Liver (tissue), 9 donors: ENCODE data around the gene SMIM11. TPM values are rescaled to one million over a fixed set of nuclear protein-coding genes. Genes with fewer than 3 reads are reported as not detected.

Source experiments
- DNase-seq: peaks from one replicate; pipeline ENCODE4 v3.0.0-alpha.2; 2017; ENCODE audit warnings: low spot score
- H3K27ac ChIP-seq, 2 donors: one replicate each; pipeline ENCODE4 v1.7.0; 2013; ENCODE audit warnings: inconsistent platforms in 2 of 2, low read length in 2 of 2, control low read depth in 1 of 2, low read depth in 1 of 2, mild to moderate bottlenecking in 1 of 2
- H3K27me3 ChIP-seq, 4 donors: one replicate each; pipeline versions ENCODE4 v1.6.1 to v1.7.0; 2013; ENCODE audit warnings: low read length in 3 of 4, inconsistent platforms in 1 of 4, mild to moderate bottlenecking in 1 of 4, moderate library complexity in 1 of 4; ENCODE audit not compliant: control insufficient read depth in 4 of 4, insufficient read depth in 4 of 4
- H3K36me3 ChIP-seq, 4 donors: one replicate each; pipeline versions ENCODE4 v1.6.1 to v1.7.0; 2013; ENCODE audit warnings: low read length in 3 of 4, mild to moderate bottlenecking in 3 of 4, low read depth in 1 of 4, moderate library complexity in 1 of 4; ENCODE audit not compliant: control insufficient read depth in 4 of 4, insufficient read depth in 3 of 4
- H3K4me1 ChIP-seq, 4 donors: one replicate each; pipeline versions ENCODE4 v1.6.1 to v1.7.0; 2013; ENCODE audit warnings: low read length in 3 of 4, mild to moderate bottlenecking in 3 of 4, moderate library complexity in 1 of 4; ENCODE audit not compliant: control insufficient read depth in 4 of 4, insufficient read depth in 4 of 4
- H3K4me3 ChIP-seq, 3 donors: one replicate each; pipeline versions ENCODE4 v1.6.1 to v1.7.0; 2013; ENCODE audit warnings: low read length in 3 of 3, control low read depth in 1 of 3, low read depth in 1 of 3, mild to moderate bottlenecking in 1 of 3
- H3K9ac ChIP-seq, 2 donors: one replicate each; pipeline ENCODE4 v1.7.0; 2013; ENCODE audit warnings: low read length in 2 of 2, mild to moderate bottlenecking in 2 of 2, moderate library complexity in 2 of 2, control low read depth in 1 of 2, low read depth in 1 of 2
- H3K9me3 ChIP-seq, 4 donors: one replicate each; pipeline versions ENCODE4 v1.6.1 to v1.7.0; 2013; ENCODE audit warnings: low read length in 3 of 4; ENCODE audit not compliant: control insufficient read depth in 4 of 4
- ATF3 ChIP-seq: IDR thresholded peaks from 2 replicates; pipeline ENCODE4 v1.6.1; 2016; ENCODE audit warnings: antibody characterized with exemption
- CTCF ChIP-seq: fragments of 150-350 bp; IDR thresholded peaks from 2 replicates; pipeline ENCODE4 v1.5.1; 2017; ENCODE audit warnings: improper control_type of control experiment, low read depth, low read length; ENCODE audit not compliant: missing input control
- EGR1 ChIP-seq, 2 donors: IDR thresholded peaks; 2 replicates each; pipeline ENCODE4 v1.6.1; 2016 to 2018; ENCODE audit warnings: antibody characterized with exemption in 2 of 2, low read depth in 2 of 2
- FOXA1 ChIP-seq: IDR thresholded peaks from 2 replicates; pipeline ENCODE4 v1.6.1; 2016; ENCODE audit warnings: antibody characterized with exemption
- FOXA2 ChIP-seq: IDR thresholded peaks from 2 replicates; pipeline ENCODE4 v1.6.1; 2016; ENCODE audit warnings: antibody characterized with exemption
- GABPA ChIP-seq, 2 donors: IDR thresholded peaks in 1 of 2; conservative IDR thresholded peaks in 1 of 2; 2 replicates each; pipeline ENCODE4 v1.6.1; 2016; ENCODE audit warnings: antibody characterized with exemption in 2 of 2, mild to moderate bottlenecking in 1 of 2, moderate library complexity in 1 of 2
- HNF4A ChIP-seq, 2 donors: conservative IDR thresholded peaks; 2 replicates each; pipeline ENCODE4 v1.6.1; 2016; ENCODE audit warnings: antibody characterized with exemption in 2 of 2, mild to moderate bottlenecking in 2 of 2
- HNF4G ChIP-seq: IDR thresholded peaks from 2 replicates; pipeline ENCODE4 v1.6.1; 2016; ENCODE audit warnings: antibody characterized with exemption
- JUND ChIP-seq, 2 donors: IDR thresholded peaks; 2 replicates each; pipeline ENCODE4 v1.6.1; 2016; ENCODE audit warnings: antibody characterized with exemption in 2 of 2
- MAX ChIP-seq: IDR thresholded peaks from 2 replicates; pipeline ENCODE4 v1.6.1; 2016; ENCODE audit warnings: antibody characterized with exemption
- NR2F2 ChIP-seq: IDR thresholded peaks from 2 replicates; pipeline ENCODE4 v1.6.1; 2016; ENCODE audit warnings: antibody characterized with exemption
- RAD21 ChIP-seq, 2 donors: IDR thresholded peaks; 2 replicates each; pipeline ENCODE4 v1.6.1; 2016; ENCODE audit warnings: antibody characterized with exemption in 2 of 2, mild to moderate bottlenecking in 2 of 2
- REST ChIP-seq: IDR thresholded peaks from 2 replicates; pipeline ENCODE4 v1.6.1; 2016; ENCODE audit warnings: antibody characterized with exemption, mild to moderate bottlenecking
- RXRA ChIP-seq, 2 donors: IDR thresholded peaks; 2 replicates each; pipeline ENCODE4 v1.6.1; 2017 to 2018; ENCODE audit warnings: antibody characterized with exemption in 2 of 2, mild to moderate bottlenecking in 1 of 2
- SP1 ChIP-seq: IDR thresholded peaks from 2 replicates; pipeline ENCODE4 v1.6.1; 2018; ENCODE audit warnings: antibody characterized with exemption, mild to moderate bottlenecking
- TAF1 ChIP-seq: conservative IDR thresholded peaks from 2 replicates; pipeline ENCODE4 v1.6.1; 2016; ENCODE audit warnings: antibody characterized with exemption, mild to moderate bottlenecking
- YY1 ChIP-seq: IDR thresholded peaks from 2 replicates; pipeline ENCODE4 v1.6.1; 2016; ENCODE audit warnings: antibody characterized with exemption, mild to moderate bottlenecking
- WGBS: extraction: QIAGEN DNeasy Blood & Tissue Kit; methylation state at CpG from one replicate; pipeline ENCODE4 v1.1.7; 2013; 5-methylcytosine and 5-hydroxymethylcytosine counted together
- polyA plus RNA-seq, 2 donors: library from polyadenylated mRNA; stranded (reverse) in 1 of 2; unstranded in 1 of 2; fragments of 200-250 nt in 1 of 2; fragments of >200 nt in 1 of 2; fragmentation: Nextera tagmentation in 1 of 2; extraction: Ambion mirVana in 1 of 2; gene quantifications; one replicate each; pipeline versions ENCODE4 v1.2.1 to v1.2.3, GENCODE V29; 2013 to 2015
- total RNA-seq, 2 donors: library from RNA; depleted of rRNA; stranded (reverse); fragments of >200 nt; gene quantifications; one replicate each; pipeline ENCODE4 v1.2.3, GENCODE V29; 2014
- donor health status: healthy.
- donor health status: healthy.
- donor health status: healthy.
- donor health status: healthy.
- donor health status: healthy.

SMIM11 gene
- total and polyA plus RNA-seq, 4 donors = 1.1 to 7.1 (median 5.6) TPM

- no peak for TF ChIP-seq MAX
Observed at GRCh38 chr21:34362670-34363069, 12.6 kb upstream of the SMIM11 start (continued).

- Histone ChIP-seq H3K4me3 (no peak within 1 kb of the TSS), H3K9me3 (no peaks in the 10 kb centered on the region), H3K9ac (no peak within 1 kb of the TSS), H3K36me3 (no peaks in the 10 kb centered on the region), H3K4me1 (peaks cover 0 to 4% (median 0%) of the 10 kb centered on the region in 4 donors), H3K27me3 (no peaks in the 10 kb centered on the region), H3K27ac (no peak within 1 kb of the TSS)
- 90% methylated on average over 3 of the region's 3 CpGs for WGBS
- TF ChIP-seq EGR1 (IDR thresholded peaks at IDR 0.05; ENCODE audit: low read depth in 2 of 2) (no peak), RXRA (IDR thresholded peaks at IDR 0.05) (no peak), SP1 (no peak), FOXA1 (no peak), YY1 (no peak), TAF1 (no peak), FOXA2 (no peak), GABPA (IDR thresholded peaks at IDR 0.05 in 1 of 2, conservative IDR thresholded peaks at IDR 0.05 in 1 of 2) (no peak), REST (no peak), JUND (IDR thresholded peaks at IDR 0.05) (no peak), NR2F2 (no peak), HNF4G (no peak), CTCF (no peak), ATF3 (no peak), MAX (no peak), HNF4A (conservative IDR thresholded peaks at IDR 0.05) (no peak), RAD21 (IDR thresholded peaks at IDR 0.05) (no peak)
- no peak for DNase-seq
Observed at GRCh38 chr21:34363733-34364132, 11.6 kb upstream of the SMIM11 start, which contains the start of gene KCNE2. KCNE2 (plus strand) TSS chr21:34364006; CDS start chr21:34370479, 6,473 bp downstream.

GRCh38 chr21:34364921-34365320 lies 10.4 kb upstream of the SMIM11 start:
- no peak overlapping the region for H3K4me3 ChIP-seq
- H3K27ac ChIP-seq = no peak overlapping the region
- no peak for DNase-seq
- H3K27me3 ChIP-seq = no peaks in the 10 kb centered on the region
- H3K9me3 ChIP-seq = no peaks in the 10 kb centered on the region
- H3K36me3 ChIP-seq = no peaks in the 10 kb centered on the region
- H3K9ac ChIP-seq = no peak overlapping the region
- peaks cover 0 to 4% (median 0%) of the 10 kb centered on the region in 4 donors for H3K4me1 ChIP-seq
- TF ChIP-seq YY1 (no peak), JUND (IDR thresholded peaks at IDR 0.05) (no peak), HNF4A (conservative IDR thresholded peaks at IDR 0.05) (no peak), GABPA (IDR thresholded peaks at IDR 0.05 in 1 of 2, conservative IDR thresholded peaks at IDR 0.05 in 1 of 2) (no peak), MAX (no peak), FOXA1 (no peak), HNF4G (no peak), REST (no peak), NR2F2 (no peak), CTCF (no peak)
